ENCODE data around the gene TIPRL.
"Not testable (repeated sequence)": the region's sequence is repeated elsewhere in the genome, so short reads cannot be mapped to it uniquely, and the experiment has no call there.

TIPRL gene

GRCh38 chr1:168178638-168179437, at the start of gene TIPRL:
TIPRL (plus strand) TSS chr1:168178962; CDS start chr1:168179078, 116 bp downstream.
- DNase-seq: peak; percentile 98

GRCh38 chr1:168129933-168130332, 48.8 kb upstream of the TIPRL start:
- no peak for DNase-seq

DNA sequence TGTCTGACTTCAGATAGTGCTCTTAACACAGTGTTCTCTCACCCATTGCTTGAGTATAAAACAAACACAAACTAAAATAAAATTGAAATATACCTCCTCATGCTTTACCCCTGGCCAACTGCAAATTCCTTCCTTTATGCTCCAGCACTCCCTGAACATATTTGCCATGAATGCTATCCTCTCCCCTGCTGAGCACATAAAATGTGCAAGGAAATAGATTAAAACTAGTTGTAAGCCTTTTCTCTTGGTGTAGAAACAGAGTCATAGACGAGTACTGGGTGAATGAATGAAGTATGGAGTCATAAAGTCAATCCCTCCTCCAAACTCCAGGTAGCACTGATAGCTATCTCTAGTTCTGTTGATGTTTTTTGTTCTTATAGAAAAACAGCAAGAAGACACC, 44.6 kb upstream of the TIPRL start:
- DNase-seq: no peak

DNA sequence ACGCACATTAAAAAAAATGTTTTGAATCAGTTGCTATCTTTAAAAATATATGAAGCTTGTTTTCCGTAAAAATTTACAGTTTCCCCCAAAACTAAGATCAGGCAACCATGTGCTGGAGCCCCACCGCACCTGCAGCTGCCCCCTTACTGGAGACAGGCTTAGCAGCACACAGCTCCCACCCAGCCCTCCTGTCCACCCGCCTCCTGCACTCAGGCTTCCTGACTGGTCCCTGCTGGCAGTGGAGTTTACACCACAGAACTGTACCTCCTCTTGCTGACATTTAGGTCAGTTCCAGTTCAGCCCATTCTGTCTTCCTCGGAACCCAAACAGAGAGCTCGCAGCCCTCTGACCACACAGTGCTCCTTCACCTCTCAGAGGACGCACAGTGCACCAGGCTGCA, 44.1 kb upstream of the TIPRL start:
- DNase-seq: peak; percentile 40

DNA sequence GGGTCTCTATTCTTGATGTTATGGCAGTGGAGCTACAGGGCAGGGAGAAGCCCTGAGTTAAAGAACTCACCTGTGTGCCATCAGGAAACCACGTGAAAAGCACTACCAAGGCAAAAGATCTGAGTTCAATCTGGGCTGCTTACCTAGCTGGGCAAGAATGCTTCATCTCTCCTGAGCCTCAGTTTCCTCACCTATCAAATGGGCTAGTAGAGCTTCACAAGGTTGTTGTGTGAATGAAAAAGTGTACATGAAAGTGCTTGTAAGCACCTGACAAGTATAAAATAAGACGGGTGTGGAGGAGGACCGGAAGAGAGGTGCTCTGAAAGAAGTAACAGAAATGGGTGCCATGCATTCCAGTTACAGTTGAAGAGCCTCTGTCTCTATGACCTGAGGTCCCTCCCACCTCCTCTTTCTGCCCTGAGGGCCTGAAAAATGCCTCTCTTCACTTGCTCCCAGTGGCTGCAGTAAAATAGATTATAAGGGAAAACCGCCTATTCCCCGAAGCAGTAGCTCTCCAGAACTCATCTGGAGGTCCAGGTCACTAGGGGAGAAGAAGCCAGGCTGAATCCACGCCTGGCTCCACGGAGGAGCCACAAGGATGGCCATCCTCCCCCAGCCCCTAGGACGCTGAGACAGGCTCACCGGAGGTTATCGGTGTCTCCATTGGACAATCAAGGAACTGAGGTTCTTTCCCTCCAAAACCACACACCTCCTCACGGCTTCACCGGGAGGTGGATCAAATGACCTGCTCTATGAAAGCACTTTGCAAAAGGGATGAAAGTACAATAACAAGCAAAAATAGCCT, 43.4 kb upstream of the TIPRL start:
- no peak for DNase-seq

- peak; percentile 84 for DNase-seq
These were observed 42.6 kb upstream of the TIPRL start for GRCh38 chr1:168135921-168136708.

DNA sequence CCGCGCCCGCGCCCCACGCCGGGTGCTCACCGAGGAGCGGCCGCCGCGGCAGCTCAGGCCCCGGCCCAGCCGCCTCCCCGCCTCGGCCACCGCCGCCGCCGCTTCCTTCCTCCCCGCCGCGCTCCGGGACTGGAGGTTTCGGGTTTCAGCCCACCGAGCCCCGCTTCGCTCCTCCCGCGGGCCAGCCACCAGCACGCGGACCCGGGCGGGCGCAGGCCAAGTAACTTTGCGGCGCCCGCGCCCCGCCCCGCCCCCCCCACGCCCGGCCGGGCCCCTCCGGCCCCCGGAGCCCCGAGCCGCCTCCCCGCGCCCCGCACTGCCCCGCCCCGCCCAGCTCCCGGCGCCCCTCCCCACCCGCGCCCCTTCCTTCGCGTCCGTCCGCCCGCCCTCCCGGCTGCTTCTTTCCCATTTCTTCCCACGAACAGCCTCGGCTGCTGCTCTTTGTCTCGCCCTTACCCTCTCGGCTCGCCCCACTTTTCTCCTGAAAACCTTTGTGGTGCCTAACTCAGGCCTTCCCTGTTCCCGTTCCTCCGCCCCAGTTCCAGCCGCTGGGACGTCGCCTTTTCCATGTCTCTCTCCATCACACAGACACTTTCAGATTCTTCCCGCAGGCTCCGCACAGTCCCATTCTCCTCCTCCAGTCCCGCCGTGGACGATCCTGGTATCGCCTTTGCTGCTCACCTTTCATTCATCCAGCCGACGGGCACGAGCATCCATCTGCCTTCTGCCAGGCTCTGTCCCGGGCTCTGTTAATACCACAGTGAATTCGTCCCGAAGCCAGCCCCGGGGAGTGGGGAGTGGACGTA, 41.9 kb upstream of the TIPRL start, which contains the start of gene GPR161:
Gene GPR161, minus strand, starts transcription at position 222 of the 806 bp plus-strand sequence. CDS start 32,080 bp downstream, outside the sequence.
- DNase-seq: peak; percentile 89

- no peak for DNase-seq
These were observed 41.3 kb upstream of the TIPRL start for GRCh38 chr1:168137515-168137821.

- DNase-seq: no peak
These were observed 40.6 kb upstream of the TIPRL start for GRCh38 chr1:168138134-168138533.

- DNase-seq: no peak
These were observed 39.7 kb upstream of the TIPRL start for GRCh38 chr1:168139070-168139469.

DNA sequence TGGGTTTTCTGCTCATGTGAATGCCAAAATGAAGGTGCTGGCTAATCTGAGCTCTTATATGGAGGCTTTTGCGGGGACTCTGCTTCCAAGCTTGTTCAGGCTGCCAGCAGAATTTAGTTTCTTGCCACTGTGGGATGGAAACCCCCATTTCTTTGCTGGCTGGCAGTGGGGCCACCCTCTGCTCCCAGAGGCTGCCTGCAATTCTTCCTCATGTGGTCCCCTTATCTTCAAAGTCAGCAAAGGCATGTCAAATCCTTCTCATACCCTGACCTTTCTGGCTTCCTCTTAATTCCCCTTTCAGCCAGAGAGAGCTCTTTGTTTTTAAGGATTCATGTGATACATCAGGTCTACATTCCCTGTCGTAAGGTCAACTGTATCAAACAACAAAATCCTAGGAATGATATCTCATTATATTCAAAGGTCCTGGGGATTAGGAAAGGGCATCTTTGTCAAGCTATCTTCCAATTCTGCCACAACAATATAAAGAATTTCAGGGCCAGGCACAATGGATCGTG, 36.8 kb upstream of the TIPRL start:
- DNase-seq: no peak

- peak; percentile 81 for DNase-seq
These were observed 33.3 kb upstream of the TIPRL start for GRCh38 chr1:168145184-168146159.

- no peak for DNase-seq
These were observed 32.6 kb upstream of the TIPRL start for GRCh38 chr1:168146160-168146539.

GRCh38 chr1:168146626-168147025, 32.1 kb upstream of the TIPRL start:
- DNase-seq: no peak

DNA sequence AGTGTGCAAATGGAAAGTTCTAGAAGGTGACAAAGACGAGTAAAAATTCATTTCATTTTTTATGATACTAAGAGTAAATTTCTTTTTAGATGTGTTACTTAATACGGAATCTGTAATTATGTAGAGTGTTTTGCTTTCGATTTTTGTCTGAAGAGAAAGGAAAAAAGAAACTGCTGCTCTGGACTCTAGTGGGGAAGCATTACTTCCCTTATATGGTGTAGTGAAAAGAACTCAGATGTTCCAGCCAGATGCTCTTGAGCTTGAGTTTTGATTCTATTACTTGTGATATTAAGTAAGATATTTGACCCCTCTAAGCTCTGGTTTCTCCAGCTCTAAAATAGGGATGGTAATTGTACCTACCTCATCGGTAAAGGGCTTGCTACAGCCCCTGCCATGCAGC, 29.8 kb upstream of the TIPRL start:
- no peak for DNase-seq

DNA sequence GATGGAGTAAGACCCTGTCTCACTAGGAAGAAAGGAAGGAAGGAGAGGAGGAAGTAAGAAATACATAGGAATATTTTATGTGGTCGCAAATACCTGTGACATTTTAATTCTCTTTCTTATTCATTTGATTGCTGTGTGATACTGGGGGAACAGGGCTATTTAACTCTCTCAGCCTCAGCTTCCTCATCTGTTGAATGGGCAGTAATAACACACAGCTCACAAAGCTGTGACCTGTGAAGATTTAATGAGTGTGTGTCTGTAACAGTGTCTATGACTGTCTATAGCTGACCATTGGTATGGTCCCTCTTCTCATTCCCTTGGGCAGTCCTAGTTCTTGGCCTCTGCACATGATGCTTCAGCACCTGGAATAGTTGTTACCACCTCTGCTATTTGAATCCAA, 28.5 kb upstream of the TIPRL start:
- no peak for DNase-seq

GRCh38 chr1:168151935-168152334, 26.8 kb upstream of the TIPRL start:
- DNase-seq: no peak

DNA sequence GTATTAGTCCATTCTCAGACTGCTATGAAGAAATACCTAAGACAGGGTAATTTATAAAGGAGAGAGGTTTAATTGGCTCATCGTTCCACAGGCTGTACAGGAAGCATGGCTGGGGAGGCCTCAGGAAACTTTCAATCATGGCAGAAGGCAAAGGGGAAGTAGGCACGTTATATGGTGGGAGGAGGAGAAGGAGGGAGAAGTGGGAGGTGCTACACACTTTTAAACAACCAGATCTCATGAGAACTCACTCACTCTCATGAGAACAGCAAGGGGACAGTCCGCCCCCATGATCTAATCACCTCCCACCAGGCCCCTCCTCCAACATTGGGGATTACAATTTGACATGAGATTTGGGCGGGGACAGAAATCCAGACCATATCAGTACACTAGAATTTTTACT, 24.1 kb upstream of the TIPRL start:
- DNase-seq: not testable (repeated sequence)

GRCh38 chr1:168155910-168156309, 22.9 kb upstream of the TIPRL start:
- DNase-seq: no peak

DNA sequence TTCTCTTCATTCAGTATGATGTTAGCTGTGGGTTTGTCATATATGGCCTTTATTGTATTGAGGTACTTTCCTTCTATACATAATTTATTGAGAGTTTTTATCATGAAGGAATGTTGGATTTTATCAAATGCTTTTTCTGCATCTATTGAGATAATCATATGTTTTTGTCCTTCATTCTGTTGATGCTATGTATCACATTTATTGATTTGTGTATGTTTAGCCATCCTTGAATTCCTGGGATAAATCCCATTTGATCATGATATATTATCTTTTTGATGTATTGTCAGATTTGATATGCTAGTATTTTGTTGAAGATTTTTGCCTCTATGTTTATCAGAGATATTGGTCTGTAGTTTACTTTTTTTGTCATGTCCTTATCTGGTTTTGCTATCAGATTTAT, 21.1 kb upstream of the TIPRL start:
- DNase-seq: no peak

DNA sequence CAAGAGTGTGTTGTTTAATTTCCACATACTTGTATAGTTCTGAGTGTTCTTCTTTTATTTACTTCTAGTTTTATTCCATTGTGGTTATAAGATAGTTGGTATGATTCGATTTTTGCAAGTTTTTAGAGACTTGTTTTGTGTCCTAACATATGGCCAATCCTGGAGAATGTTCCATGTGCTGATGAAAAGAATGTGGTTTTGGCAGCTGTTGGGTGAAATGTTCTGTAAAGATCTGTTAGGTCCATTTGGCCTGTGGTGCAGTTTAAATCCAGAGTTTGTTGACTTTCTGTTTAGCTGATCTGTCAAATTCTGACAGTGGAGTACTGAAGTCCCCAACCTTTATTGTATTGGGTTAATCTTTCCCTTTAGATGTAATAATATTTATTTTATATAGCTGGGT, 19.5 kb upstream of the TIPRL start:
- no peak for DNase-seq

Measured in retina (tissue), 1 donor.